Vagina (tissue), 2 donors: ENCODE results near the gene RPS19BP1. TPM values are rescaled to one million over a fixed set of nuclear protein-coding genes. Genes with fewer than 3 reads are reported as not detected.

ENCODE experiments used
- DNase-seq, 2 donors: peaks; one replicate each; pipeline ENCODE4 v3.0.0-alpha.2; 2017; ENCODE audit errors: extremely low spot score in 2 of 2
- H3K27ac ChIP-seq: fragments of 200-600 bp; sonication (generic); one replicate; pipeline ENCODE4 v1.5.1; 2019
- H3K27me3 ChIP-seq: fragments of 200-600 bp; sonication (generic); one replicate; pipeline ENCODE4 v1.5.1; 2019
- H3K36me3 ChIP-seq, 2 donors: fragments of 200-600 bp; sonication (generic); one replicate each; pipeline ENCODE4 v1.5.1; 2017 to 2019
- H3K4me1 ChIP-seq: fragments of 200-600 bp; sonication (generic); one replicate; pipeline ENCODE4 v1.5.1; 2019
- H3K4me3 ChIP-seq, 2 donors: fragments of 200-600 bp; sonication (generic); 1 replicate in 1 of 2; 2 replicates in 1 of 2; pipeline ENCODE4 v1.5.1; 2016 to 2019
- H3K9me3 ChIP-seq: fragments of 200-600 bp; sonication (generic); one replicate; pipeline ENCODE4 v1.5.1; 2019
- CTCF ChIP-seq, 3 experiments: fragments of 450-650 bp in 2 of 3; fragments of 200-600 bp in 1 of 3; sonication (generic) in 1 of 3; IDR thresholded peaks; one replicate each; pipeline ENCODE4 v1.5.1; 2017 to 2019; ENCODE audit warnings: antibody characterized with exemption in 3 of 3, mild to moderate bottlenecking in 2 of 3, moderate library complexity in 2 of 3
- POLR2A ChIP-seq, 2 donors: fragments of 450-650 bp; IDR thresholded peaks; one replicate each; pipeline ENCODE4 v1.6.1; 2017; ENCODE audit warnings: antibody characterized with exemption in 2 of 2, mild to moderate bottlenecking in 2 of 2, moderate library complexity in 2 of 2
- POLR2AphosphoS5 ChIP-seq, 2 donors: sonication (generic); formaldehyde crosslinking; IDR thresholded peaks; one replicate each; pipeline ENCODE4 v1.9.0; 2017; ENCODE audit warnings: antibody characterized with exemption in 2 of 2, mild to moderate bottlenecking in 2 of 2, low read depth in 1 of 2; ENCODE audit not compliant: insufficient read depth in 1 of 2
- intact Hi-C: fragments of 100-400 bp; cut with DNase I; formaldehyde crosslinking; loops from one replicate; pipeline ENCODE4 v1.15.1; 2023
- total RNA-seq: library from RNA; depleted of rRNA; stranded (reverse); fragments of >200 nt; gene quantifications from one replicate; pipeline ENCODE4 v1.2.3, GENCODE V29; 2016

The RPS19BP1 gene
- total RNA-seq: 107 TPM

- intact Hi-C loops: loop anchor here (10.0 kb wide), 1 partner anchor 812 kb away; the partner anchor contains the start of gene ADSL
Measured at GRCh38 chr22:39532215-39533073, at the start of gene RPS19BP1. TSS of gene RPS19BP1 (minus strand) at chr22:39532748. CDS start at chr22:39532738, 10 bp downstream.

GRCh38 chr22:39581303-39581702, 48.8 kb upstream of the RPS19BP1 start:
- TF ChIP-seq POLR2A (IDR thresholded peaks at IDR 0.05): no peak
- TF ChIP-seq POLR2AphosphoS5 (IDR thresholded peaks at IDR 0.05; ENCODE audit: insufficient read depth in 1 of 2, low read depth in 1 of 2): no peak
- no peak for TF ChIP-seq CTCF (IDR thresholded peaks at IDR 0.05)
- H3K4me3 ChIP-seq: no peak overlapping the region
- H3K9me3 ChIP-seq: no peaks in the 10 kb centered on the region
- DNase-seq: no peak
- H3K4me1 ChIP-seq: no peaks in the 10 kb centered on the region
- H3K27me3 ChIP-seq: no peaks in the 10 kb centered on the region
- no peaks in the 10 kb centered on the region for H3K36me3 ChIP-seq
- H3K27ac ChIP-seq: no peak overlapping the region
- intact Hi-C loops: no loop called here

More at GRCh38 chr22:39532215-39533073, at the start of gene RPS19BP1:
- H3K9me3 ChIP-seq: no peaks in the 10 kb centered on the region
- H3K4me3 ChIP-seq: peak within 1 kb of the TSS; percentile 79 to 87
- peak within 1 kb of the TSS; percentile 85 for H3K27ac ChIP-seq
- TF ChIP-seq CTCF (IDR thresholded peaks at IDR 0.05) (no peak), POLR2A (IDR thresholded peaks at IDR 0.05) (peak in 1 of 2 donors; percentile 71), POLR2AphosphoS5 (IDR thresholded peaks at IDR 0.05; ENCODE audit: insufficient read depth in 1 of 2, low read depth in 1 of 2) (peak; percentile 96 to 99)
- H3K4me1 ChIP-seq: peaks cover 61% of the 10 kb centered on the region
- H3K36me3 ChIP-seq: peaks cover 0 to 5% of the 10 kb centered on the region in 2 donors
- DNase-seq: peak; percentile 99 to 100
- H3K27me3 ChIP-seq: no peaks in the 10 kb centered on the region

- Histone ChIP-seq H3K27ac (no peak overlapping the region), H3K4me3 (no peak overlapping the region), H3K27me3 (no peaks in the 10 kb centered on the region), H3K36me3 (no peaks in the 10 kb centered on the region), H3K4me1 (no peaks in the 10 kb centered on the region), H3K9me3 (no peaks in the 10 kb centered on the region)
- DNase-seq: no peak
- TF ChIP-seq POLR2AphosphoS5 (IDR thresholded peaks at IDR 0.05; ENCODE audit: insufficient read depth in 1 of 2, low read depth in 1 of 2) (no peak), POLR2A (IDR thresholded peaks at IDR 0.05) (no peak)
- intact Hi-C loops: no loop called here
Measured at GRCh38 chr22:39580795-39581194, 48.2 kb upstream of the RPS19BP1 start.

GRCh38 chr22:39580006-39580441, 47.5 kb upstream of the RPS19BP1 start:
- Histone ChIP-seq H3K4me3 (no peak overlapping the region), H3K9me3 (no peaks in the 10 kb centered on the region), H3K27me3 (no peaks in the 10 kb centered on the region), H3K27ac (no peak overlapping the region), H3K4me1 (no peaks in the 10 kb centered on the region), H3K36me3 (no peaks in the 10 kb centered on the region)
- intact Hi-C loops: no loop called here
- DNase-seq: no peak
- TF ChIP-seq POLR2A (IDR thresholded peaks at IDR 0.05) (no peak), CTCF (IDR thresholded peaks at IDR 0.05) (no peak), POLR2AphosphoS5 (IDR thresholded peaks at IDR 0.05; ENCODE audit: insufficient read depth in 1 of 2, low read depth in 1 of 2) (no peak)

GRCh38 chr22:39577900-39578299, 45.4 kb upstream of the RPS19BP1 start:
- no peak for DNase-seq
- H3K4me1 ChIP-seq: no peaks in the 10 kb centered on the region
- no peak for TF ChIP-seq POLR2A (IDR thresholded peaks at IDR 0.05)
- TF ChIP-seq CTCF (IDR thresholded peaks at IDR 0.05): no peak
- TF ChIP-seq POLR2AphosphoS5 (IDR thresholded peaks at IDR 0.05; ENCODE audit: insufficient read depth in 1 of 2, low read depth in 1 of 2): no peak
- no peaks in the 10 kb centered on the region for H3K9me3 ChIP-seq
- no peak overlapping the region for H3K27ac ChIP-seq
- no peak overlapping the region for H3K4me3 ChIP-seq
- intact Hi-C loops: no loop called here
- no peaks in the 10 kb centered on the region for H3K36me3 ChIP-seq
- H3K27me3 ChIP-seq: no peaks in the 10 kb centered on the region
